GM19193 (cell line): ENCODE measurements around the gene POMGNT2.

Experiments
- POLR2A ChIP-seq: IDR thresholded peaks from 4 replicates; pipeline ENCODE4 v1.6.1; 2011; ENCODE audit not compliant: insufficient read depth, insufficient read length; ENCODE audit errors: extremely low read depth

POMGNT2 gene

DNA sequence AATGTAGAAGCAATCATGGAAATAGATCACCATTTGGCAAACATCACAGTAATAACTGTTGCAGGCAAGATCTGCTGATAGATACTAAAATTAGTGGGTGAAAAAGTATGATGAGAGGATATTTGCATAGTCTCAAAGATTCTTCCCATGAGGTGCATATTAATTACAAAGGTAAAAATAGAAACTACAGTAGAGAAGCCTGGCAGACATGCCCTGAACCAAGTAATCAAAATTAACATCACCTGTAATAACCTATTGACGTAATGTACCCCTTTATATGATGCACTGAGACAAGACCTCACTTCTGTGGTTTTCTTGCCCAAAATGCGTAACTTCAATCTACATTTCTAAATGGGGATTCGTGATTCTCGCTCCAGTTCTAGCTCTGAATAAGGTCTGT, 14.4 kb downstream of the POMGNT2 start:
- TF ChIP-seq POLR2A, result no peak

DNA sequence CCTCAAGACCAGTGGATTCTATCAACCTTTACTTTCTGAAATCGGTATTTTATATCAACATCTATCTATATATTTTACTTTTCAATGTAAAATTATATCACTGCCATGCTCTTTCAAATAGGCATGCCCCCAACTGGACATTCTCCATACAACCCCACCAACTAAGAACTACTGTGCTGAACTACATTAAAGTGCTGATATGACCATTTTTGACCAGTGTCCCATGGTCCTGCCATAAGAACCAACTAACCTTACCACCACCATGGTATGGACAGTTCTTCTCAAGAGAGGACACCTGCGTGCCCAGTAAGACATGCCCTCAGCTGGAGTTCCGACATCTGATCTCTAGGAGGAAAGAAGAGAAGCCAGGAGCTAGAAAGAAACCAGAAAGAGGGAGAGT, 15.6 kb downstream of the POMGNT2 start:
- no peak for TF ChIP-seq POLR2A

DNA sequence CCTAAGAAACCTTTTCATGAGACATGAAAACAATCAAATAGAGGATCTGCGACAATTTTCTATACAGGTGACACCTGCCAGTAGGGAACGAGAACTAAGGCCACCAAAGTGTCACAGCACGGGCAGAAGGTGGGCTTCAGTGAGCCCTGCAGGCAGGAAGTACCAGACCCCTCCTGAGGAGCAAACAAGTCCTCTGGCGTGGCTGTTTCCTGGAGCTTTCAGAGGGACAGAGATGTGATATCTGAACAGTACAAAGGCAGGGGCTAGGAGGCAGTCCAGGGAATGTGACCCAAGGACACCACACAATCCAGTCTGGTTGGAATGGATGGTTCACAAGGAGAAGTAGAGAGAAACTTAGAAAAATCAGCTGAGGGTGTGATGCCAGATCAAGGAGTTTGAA, 16.8 kb downstream of the POMGNT2 start:
- TF ChIP-seq POLR2A, result no peak

DNA sequence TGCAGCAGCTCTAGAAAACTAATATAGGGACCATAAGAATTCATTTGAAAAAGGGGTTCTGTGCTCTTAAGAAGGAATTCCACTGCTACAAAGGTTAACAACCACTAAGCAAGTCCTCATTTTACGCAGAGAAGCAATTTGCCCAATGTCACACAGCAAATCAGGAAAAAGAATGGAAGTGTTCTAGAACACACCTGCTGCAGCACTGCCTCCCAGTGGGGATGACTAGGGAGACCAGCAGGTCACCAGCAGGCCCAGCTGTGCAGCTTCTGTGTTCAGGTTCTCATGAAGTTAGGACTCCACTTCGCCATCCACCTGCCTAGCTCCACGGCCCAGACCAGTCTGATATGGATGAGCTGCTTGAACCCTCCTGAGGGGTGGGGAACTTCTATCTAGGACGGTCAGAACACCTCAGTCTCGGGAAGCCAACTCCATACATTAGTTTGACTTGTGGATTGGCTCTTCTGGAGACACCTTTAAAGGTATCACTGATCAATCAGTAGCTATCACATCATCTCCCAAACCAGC, 18.6 kb downstream of the POMGNT2 start:
- no peak for TF ChIP-seq POLR2A

DNA sequence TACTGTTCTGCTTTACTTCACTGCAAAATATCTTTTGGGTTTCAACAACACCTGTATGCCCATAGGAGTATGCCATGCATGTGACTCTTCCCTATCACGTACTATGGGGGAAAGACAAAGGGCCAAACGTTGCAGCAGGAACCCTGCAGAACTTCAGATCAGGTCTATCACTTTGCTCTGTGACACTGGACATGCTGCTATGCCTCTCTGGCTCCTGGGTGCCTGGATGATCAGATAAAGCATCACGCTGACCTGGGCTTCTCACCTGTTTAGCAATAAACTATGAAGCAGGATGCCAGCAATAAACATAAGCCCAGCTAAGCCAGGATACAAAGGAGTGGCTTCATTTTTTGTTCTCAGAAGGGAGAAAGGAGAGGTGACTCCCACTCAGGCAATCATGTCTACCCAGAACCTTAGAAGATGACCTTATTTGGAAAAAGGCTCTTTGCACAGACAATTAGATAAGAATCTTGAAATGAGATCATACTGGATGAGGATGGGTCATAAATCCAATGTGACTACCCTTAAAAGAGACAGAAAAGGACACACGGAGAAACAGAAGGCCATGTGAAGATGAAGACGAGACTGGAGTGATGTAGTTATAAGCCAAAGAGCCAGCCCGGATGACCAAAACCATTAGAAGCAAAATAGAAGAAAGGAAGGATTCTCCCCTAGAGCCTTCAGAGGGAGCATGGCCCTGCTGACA, 19.3 kb downstream of the POMGNT2 start:
- TF ChIP-seq POLR2A, result no peak

DNA sequence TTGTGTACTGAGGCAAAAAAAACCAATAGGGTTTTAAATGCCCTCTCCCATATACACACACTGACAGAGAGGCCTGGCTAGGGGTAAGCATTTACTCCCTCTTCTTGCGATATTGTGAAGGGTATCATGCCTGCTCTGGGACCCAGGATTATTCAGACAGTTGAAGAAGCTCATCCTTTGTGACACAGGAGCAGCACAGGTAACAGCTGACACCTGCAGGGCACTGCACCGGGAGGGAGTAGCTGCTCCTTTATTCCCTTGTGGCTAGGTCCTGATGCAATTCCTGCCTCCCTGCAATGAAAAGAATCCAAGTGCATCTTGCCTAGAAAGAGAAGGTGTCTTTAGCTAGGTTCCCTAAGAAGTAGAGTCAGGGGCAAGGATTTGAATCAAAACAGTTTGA, 23.4 kb downstream of the POMGNT2 start:
- TF ChIP-seq POLR2A, result no peak

DNA sequence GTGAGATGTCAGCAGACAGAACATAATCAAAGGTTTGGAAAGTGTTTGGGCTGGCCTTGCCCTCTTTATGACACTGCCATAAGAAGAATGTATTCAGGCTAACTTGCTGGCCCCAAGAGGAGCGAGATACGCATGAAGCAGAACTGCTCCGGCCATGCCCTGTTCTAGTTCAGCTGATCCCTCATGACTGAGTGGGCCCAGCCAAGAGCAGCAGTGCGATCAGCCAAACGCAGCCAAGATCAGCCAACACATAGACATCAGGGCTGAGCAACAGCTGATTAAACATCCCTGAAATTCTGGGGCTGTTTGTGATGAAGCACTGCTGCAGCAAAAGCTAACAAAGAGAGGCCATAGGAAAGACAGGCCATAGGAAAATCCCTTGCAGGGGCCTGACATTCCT, 24.1 kb downstream of the POMGNT2 start:
- no peak for TF ChIP-seq POLR2A

DNA sequence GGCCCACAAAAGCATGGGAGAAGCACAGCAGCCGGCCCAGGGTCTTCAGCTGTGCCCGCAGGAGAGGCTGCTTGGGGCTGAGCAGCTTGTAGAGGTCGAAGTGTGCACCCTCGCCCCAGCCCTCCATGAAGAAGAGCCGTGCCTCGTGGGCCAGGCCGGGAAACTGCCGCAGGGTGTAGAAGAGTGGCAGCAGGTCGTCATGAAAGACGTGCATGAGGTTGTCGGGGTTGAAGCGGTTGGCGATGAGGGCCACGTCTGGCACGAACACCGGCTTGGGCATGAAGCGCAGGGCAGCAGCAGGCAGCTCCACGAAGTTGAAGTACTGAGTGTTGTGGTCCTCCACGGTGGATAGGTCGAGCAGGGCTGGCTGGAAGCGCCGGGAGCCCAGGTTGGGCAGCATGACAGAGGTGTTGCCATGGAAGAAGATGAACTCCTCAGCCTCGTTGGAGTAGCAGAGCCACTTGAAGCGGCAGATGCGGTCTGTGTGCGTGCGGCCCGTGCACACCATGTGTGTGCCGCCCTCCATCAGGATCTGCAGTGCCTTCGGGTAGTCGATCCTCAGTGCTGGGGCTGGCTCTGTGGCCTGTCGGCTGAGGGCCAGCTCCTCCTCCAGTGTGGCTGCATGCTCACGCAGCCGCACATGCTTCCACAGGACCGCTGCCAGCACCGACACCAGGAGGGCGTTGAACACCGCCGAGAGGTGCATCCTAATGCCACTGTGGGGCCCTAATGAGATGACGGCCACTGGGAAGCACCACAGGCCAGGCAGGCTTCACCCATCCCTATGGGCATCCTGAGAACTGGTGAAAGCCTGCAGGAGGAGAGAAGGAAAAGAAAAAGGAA, 24.9 kb downstream of the POMGNT2 start:
- TF ChIP-seq POLR2A, result no peak

DNA sequence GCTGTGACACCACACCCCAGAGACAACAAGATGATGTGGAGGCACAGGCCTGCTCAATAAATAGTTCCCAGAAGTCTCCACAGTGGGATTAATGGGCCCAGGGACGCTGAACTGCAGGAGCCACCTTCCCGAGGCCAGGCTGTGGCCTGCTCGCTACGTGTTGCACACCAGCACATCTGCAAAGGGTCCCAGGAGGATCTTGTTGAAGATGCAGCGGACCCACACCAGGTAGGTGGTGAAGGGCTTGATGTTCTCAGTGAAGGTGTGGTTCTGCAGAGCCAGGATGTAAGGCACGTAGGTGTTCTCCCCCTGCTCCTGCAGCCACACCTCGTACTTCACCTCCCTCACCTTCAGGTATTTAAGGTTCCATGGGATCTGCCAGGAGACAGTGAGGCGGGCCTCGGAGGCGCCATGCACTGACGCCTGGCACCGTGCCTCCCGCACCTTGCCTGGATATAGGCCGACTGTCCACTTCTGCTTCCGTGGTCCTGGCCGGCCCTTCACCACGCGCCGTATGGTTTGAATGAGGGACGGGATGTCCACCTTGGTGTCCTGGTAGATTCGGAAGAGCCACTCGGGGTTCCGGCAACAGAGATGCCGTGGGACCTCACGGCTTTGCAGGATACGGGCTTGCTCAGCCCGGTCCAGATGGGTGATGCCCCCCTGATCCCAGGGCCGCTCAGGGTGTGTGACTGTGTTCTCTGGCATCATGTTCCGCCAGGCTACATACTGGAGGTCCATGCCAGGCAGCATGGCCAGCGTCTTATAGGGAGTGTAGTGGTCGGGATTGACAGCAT, 26.1 kb downstream of the POMGNT2 start:
- no peak for TF ChIP-seq POLR2A

DNA sequence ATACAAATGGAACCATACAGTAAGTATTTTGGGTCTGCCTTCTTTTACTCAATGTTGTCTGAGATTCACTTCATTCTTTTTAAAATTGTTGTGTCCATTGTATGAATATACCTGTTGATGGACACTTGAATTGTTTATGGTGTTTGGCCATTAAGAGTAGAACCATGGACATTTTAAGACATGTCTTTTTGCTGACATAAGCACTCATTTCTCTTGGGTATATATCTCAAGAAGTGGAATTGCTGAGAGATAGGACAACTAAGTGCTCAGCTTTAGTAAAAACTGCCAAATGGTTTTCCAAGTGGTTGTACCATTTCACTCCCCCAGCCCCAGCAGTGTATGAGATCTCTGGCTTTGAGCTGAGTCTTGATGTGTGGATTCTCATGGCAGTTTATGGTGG, 28.2 kb downstream of the POMGNT2 start:
- TF ChIP-seq POLR2A, result no peak

DNA sequence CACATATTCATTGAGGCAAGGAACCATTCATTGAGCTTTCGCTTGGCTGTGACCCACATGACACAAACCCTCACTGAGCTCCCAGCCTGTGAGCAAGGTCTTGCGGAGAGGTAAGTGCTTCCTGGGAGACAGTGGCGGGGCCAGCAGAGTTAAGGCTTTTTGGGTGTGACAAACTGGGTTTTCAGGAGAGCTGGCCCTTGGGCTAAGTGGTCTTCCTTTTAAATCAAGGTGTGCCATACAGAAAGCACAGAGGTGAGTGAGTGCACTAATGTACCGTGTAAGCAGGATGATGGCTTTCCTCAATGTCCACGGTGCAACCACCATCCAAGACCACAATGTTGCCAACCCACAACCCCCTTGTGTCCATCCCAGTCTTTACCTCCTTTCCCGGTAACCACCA, 28.6 kb downstream of the POMGNT2 start:
- no peak for TF ChIP-seq POLR2A

DNA sequence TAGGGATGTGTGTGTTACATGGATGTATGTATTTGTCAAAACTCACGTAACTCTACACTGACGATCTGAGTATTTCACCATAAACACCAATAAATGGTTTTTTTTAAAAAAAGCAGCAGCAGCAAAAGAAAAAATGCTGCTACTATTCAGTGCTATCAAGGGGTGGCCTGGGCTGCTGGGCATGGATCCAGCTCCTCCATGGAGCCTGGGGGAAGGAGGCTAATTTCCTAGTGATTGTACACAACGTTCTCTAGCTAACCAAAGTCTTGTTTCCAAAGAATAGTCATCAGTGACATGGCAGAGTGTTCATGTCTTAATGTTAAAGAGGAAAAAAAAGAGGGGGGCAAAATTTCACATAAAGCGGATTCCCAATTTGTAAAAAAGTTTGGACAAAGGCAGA, 29.0 kb downstream of the POMGNT2 start:
- no peak for TF ChIP-seq POLR2A

DNA sequence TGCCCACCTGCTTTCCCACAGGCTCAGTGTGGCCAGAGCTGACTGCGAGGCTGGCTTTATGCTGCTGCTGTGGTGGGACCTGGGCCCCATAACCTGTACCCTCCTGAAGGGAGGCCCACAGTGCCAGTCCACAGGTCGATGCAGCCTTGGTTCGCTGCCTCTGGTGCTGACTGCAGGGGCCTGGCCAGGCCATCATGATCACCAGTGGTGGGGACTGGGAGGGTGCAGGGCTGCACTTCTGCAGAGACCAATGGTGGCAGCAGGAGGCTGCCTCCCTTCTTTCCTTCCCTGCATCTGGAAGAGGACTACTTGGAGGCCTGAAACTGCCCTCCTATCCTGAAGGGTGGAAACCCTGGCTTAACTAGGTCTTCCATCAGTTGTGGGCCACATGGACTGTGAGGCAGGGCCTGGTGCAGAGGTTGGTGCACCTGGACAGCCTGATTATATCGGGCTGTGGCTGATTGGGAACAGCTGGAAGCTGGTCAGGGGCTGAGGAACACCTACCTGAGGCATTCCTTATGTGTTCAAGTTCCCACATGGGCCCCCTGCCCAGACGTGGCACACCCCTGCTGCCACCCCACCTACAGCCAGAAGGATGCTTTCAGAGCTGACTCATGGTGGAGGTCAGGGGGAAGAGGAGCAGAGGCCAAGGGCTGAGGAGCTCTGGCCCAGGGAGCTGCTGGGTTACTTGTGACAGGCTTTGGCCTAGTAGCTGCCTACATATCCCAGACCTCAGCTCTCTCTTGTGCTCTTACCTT, 29.8 kb downstream of the POMGNT2 start:
- no peak for TF ChIP-seq POLR2A

DNA sequence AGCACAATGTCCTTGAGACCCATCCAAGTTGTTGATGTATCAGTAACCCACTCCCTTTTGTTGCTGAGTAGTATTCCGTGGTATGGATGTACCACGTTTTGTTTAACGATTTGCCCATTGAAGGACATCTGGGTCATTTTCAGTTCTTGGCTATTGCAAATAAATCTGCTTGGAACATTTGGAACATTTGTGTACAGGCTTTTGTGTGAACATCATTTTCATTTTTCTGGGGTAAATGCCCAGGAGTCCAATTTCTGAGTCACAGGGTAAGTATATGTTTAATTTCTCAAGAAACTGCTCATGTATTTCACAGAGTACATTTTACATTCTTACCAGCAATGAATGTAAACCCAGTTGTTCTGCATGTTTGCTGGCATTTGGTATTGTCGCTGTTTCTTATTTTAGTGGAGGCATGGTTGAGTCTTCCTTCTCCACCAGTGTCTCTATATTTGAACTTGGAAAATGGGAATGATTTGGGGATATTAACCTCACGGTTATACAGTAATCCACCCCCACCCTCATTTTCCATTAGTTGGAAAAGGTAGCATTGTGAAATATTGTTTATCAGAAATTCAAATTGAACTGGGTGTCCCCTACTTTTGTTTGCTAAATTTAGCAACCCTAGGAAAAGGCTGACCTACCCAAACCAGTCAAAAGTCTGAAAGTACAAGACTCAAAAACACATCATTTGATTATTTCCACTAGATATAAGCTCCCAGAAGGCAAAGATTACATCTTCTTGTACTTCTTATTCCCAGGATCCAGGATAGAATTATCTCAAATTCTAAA, 30.8 kb downstream of the POMGNT2 start:
- TF ChIP-seq POLR2A, result no peak
